Measurements from ENCODE around the gene DLST. TPM values are rescaled to one million over a fixed set of nuclear protein-coding genes. Genes with fewer than 3 reads are reported as not detected.

The DLST gene
- total RNA-seq, 1 experiment from 2014 or later, result 112 TPM

DNA sequence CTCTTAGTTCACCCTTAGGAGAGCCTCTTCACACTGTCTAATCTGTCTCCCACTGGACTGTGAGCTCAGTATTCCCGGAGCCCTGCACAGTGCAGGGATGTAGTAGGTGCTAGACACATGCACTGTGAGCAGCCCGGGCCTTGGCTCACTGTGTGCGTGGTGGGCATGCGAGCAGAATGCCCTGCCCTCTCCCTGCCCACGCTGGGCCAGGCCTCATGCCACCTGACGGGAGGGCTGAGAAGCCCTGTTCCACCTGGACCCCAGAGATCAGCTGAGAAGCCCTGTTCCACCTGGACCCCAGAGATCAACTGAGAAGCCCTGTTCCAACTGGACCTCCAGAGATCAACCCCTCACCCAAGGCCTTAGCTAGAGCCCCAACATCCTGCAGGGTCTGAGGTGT lies 30.4 kb downstream of the DLST start (continued):
- TF ChIP-seq, protein P1, sequence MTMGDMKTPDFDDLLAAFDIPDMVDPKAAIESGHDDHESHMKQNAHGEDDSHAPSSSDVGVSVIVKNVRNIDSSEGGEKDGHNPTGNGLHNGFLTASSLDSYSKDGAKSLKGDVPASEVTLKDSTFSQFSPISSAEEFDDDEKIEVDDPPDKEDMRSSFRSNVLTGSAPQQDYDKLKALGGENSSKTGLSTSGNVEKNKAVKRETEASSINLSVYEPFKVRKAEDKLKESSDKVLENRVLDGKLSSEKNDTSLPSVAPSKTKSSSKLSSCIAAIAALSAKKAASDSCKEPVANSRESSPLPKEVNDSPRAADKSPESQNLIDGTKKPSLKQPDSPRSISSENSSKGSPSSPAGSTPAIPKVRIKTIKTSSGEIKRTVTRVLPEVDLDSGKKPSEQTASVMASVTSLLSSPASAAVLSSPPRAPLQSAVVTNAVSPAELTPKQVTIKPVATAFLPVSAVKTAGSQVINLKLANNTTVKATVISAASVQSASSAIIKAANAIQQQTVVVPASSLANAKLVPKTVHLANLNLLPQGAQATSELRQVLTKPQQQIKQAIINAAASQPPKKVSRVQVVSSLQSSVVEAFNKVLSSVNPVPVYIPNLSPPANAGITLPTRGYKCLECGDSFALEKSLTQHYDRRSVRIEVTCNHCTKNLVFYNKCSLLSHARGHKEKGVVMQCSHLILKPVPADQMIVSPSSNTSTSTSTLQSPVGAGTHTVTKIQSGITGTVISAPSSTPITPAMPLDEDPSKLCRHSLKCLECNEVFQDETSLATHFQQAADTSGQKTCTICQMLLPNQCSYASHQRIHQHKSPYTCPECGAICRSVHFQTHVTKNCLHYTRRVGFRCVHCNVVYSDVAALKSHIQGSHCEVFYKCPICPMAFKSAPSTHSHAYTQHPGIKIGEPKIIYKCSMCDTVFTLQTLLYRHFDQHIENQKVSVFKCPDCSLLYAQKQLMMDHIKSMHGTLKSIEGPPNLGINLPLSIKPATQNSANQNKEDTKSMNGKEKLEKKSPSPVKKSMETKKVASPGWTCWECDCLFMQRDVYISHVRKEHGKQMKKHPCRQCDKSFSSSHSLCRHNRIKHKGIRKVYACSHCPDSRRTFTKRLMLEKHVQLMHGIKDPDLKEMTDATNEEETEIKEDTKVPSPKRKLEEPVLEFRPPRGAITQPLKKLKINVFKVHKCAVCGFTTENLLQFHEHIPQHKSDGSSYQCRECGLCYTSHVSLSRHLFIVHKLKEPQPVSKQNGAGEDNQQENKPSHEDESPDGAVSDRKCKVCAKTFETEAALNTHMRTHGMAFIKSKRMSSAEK (CRISPR knock-in tag; IDR thresholded peaks at IDR 0.05; ENCODE audit: borderline replicate concordance), result no peak
- no peak for TF ChIP-seq HMGA2 (CRISPR knock-in tag; IDR thresholded peaks at IDR 0.05)
- TF ChIP-seq, protein P2, sequence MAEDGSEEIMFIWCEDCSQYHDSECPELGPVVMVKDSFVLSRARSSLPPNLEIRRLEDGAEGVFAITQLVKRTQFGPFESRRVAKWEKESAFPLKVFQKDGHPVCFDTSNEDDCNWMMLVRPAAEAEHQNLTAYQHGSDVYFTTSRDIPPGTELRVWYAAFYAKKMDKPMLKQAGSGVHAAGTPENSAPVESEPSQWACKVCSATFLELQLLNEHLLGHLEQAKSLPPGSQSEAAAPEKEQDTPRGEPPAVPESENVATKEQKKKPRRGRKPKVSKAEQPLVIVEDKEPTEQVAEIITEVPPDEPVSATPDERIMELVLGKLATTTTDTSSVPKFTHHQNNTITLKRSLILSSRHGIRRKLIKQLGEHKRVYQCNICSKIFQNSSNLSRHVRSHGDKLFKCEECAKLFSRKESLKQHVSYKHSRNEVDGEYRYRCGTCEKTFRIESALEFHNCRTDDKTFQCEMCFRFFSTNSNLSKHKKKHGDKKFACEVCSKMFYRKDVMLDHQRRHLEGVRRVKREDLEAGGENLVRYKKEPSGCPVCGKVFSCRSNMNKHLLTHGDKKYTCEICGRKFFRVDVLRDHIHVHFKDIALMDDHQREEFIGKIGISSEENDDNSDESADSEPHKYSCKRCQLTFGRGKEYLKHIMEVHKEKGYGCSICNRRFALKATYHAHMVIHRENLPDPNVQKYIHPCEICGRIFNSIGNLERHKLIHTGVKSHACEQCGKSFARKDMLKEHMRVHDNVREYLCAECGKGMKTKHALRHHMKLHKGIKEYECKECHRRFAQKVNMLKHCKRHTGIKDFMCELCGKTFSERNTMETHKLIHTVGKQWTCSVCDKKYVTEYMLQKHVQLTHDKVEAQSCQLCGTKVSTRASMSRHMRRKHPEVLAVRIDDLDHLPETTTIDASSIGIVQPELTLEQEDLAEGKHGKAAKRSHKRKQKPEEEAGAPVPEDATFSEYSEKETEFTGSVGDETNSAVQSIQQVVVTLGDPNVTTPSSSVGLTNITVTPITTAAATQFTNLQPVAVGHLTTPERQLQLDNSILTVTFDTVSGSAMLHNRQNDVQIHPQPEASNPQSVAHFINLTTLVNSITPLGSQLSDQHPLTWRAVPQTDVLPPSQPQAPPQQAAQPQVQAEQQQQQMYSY (CRISPR knock-in tag; IDR thresholded peaks at IDR 0.05), result no peak

DNA sequence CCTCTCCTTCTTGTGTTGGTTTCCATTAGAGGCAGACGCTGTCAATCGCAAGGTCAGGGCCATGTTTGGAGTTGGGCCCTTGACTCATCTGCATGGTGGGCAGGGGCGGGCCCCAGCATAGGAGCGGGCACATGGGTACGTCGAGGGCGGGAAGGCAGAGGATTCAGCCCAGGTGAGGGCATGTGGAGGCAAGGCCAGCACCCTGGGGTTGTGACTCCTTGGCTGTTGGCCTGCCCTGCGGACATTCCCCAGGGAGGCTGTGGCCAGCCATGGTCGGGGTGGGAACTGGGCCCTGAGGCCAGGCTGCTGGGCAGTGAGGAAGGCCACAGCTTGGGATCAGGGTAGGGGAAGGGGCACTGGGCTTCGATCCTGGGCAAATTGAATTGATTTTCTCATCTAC lies 31.1 kb downstream of the DLST start:
- ATAC-seq (no peak), DNase-seq (ENCODE audit: low spot score) (no peak)
- Mint-ChIP-seq H3K27ac (no peak overlapping the region), H3K4me3 (no peak overlapping the region), H3K9me3 (no peaks in the 10 kb centered on the region), H3K36me3 (no peaks in the 10 kb centered on the region), H3K4me1 (peaks cover 6% of the 10 kb centered on the region), H3K27me3 (ENCODE audit: low read depth) (no peaks in the 10 kb centered on the region)
- TF ChIP-seq, protein P3, sequence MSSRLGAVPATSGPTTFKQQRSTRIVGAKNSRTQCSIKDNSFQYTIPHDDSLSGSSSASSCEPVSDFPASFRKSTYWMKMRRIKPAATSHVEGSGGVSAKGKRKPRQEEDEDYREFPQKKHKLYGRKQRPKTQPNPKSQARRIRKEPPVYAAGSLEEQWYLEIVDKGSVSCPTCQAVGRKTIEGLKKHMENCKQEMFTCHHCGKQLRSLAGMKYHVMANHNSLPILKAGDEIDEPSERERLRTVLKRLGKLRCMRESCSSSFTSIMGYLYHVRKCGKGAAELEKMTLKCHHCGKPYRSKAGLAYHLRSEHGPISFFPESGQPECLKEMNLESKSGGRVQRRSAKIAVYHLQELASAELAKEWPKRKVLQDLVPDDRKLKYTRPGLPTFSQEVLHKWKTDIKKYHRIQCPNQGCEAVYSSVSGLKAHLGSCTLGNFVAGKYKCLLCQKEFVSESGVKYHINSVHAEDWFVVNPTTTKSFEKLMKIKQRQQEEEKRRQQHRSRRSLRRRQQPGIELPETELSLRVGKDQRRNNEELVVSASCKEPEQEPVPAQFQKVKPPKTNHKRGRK (CRISPR knock-in tag; IDR thresholded peaks at IDR 0.05; ENCODE audit: borderline replicate concordance), result no peak
- TF ChIP-seq FOXJ3 (CRISPR knock-in tag; IDR thresholded peaks at IDR 0.05; ENCODE audit: borderline replicate concordance) (no peak), RELA (CRISPR knock-in tag; IDR thresholded peaks at IDR 0.05; ENCODE audit: borderline replicate concordance) (0 out of 2 replicates have a peak, but pooled peaks have one; percentile 33)
- TF ChIP-seq, protein P4, sequence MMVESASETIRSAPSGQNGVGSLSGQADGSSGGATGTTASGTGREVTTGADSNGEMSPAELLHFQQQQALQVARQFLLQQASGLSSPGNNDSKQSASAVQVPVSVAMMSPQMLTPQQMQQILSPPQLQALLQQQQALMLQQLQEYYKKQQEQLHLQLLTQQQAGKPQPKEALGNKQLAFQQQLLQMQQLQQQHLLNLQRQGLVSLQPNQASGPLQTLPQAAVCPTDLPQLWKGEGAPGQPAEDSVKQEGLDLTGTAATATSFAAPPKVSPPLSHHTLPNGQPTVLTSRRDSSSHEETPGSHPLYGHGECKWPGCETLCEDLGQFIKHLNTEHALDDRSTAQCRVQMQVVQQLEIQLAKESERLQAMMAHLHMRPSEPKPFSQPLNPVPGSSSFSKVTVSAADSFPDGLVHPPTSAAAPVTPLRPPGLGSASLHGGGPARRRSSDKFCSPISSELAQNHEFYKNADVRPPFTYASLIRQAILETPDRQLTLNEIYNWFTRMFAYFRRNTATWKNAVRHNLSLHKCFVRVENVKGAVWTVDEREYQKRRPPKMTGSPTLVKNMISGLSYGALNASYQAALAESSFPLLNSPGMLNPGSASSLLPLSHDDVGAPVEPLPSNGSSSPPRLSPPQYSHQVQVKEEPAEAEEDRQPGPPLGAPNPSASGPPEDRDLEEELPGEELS (CRISPR knock-in tag; IDR thresholded peaks at IDR 0.05), result no peak
- CTCF ChIA-PET, result interaction anchor here (1.6 to 2.4 kb wide), 2 partner anchors 32 to 151 kb away, joined by 4 to 5 read pairs; partner anchors contain the start of gene ACYP1
- POLR2A ChIA-PET, result no interaction called here

DNA sequence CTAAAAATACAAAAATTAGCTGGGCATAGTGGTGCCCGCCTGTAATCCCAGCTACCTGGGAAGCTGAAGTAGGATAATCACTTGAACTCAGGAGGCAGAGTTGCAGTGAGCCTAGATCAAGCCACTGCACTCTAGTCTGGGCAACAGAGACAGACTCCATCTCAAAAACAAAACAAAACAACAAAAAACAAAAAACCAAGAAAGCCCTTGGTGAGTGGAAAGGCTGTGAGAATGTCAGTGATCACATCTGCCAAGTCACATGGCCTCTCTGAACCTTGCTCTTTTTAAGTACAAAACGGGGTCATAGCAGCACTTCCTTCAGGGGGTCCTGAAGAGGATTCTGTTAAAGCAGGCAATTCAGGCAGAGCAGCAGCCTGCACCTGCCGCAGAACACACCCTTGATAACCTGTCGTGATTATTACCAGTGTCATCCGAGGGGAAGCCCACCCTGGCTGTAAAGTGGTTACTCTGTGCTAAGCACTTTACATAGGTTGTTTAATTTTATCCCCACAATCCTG lies 31.7 kb downstream of the DLST start:
- DNase-seq (ENCODE audit: low spot score) (no peak), ATAC-seq (no peak)
- CTCF ChIA-PET, result no interaction called here
- no peak overlapping the region for H3K27ac Mint-ChIP-seq
- no peaks in the 10 kb centered on the region for H3K27me3 Mint-ChIP-seq (ENCODE audit: low read depth)
- H3K9me3 Mint-ChIP-seq, result no peaks in the 10 kb centered on the region
- peaks cover 6% of the 10 kb centered on the region for H3K4me1 Mint-ChIP-seq
- H3K36me3 Mint-ChIP-seq, result no peaks in the 10 kb centered on the region
- H3K4me3 Mint-ChIP-seq, result no peak overlapping the region
- POLR2A ChIA-PET, result no interaction called here
- TF ChIP-seq, protein P5, sequence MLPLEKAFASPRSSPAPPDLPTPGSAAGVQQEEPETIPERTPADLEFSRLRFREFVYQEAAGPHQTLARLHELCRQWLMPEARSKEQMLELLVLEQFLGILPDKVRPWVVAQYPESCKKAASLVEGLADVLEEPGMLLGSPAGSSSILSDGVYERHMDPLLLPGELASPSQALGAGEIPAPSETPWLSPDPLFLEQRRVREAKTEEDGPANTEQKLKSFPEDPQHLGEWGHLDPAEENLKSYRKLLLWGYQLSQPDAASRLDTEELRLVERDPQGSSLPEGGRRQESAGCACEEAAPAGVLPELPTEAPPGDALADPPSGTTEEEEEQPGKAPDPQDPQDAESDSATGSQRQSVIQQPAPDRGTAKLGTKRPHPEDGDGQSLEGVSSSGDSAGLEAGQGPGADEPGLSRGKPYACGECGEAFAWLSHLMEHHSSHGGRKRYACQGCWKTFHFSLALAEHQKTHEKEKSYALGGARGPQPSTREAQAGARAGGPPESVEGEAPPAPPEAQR (CRISPR knock-in tag; IDR thresholded peaks at IDR 0.05), result no peak
- TF ChIP-seq OVOL2 (CRISPR knock-in tag; IDR thresholded peaks at IDR 0.05; ENCODE audit: borderline replicate concordance) (no peak), ZNF232 (CRISPR knock-in tag; IDR thresholded peaks at IDR 0.05) (no peak), GABPB1 (CRISPR knock-in tag; IDR thresholded peaks at IDR 0.05) (no peak), ZNF121 (CRISPR knock-in tag; IDR thresholded peaks at IDR 0.05) (no peak), TP53 (CRISPR knock-in tag; IDR thresholded peaks at IDR 0.05) (no peak), ZBTB21 (CRISPR knock-in tag; IDR thresholded peaks at IDR 0.05; ENCODE audit: borderline replicate concordance) (no peak)
- TF ChIP-seq, protein P6, sequence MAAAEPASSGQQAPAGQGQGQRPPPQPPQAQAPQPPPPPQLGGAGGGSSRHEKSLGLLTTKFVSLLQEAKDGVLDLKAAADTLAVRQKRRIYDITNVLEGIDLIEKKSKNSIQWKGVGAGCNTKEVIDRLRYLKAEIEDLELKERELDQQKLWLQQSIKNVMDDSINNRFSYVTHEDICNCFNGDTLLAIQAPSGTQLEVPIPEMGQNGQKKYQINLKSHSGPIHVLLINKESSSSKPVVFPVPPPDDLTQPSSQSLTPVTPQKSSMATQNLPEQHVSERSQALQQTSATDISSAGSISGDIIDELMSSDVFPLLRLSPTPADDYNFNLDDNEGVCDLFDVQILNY (CRISPR knock-in tag; IDR thresholded peaks at IDR 0.05), result no peak
- TF ChIP-seq, protein P7, sequence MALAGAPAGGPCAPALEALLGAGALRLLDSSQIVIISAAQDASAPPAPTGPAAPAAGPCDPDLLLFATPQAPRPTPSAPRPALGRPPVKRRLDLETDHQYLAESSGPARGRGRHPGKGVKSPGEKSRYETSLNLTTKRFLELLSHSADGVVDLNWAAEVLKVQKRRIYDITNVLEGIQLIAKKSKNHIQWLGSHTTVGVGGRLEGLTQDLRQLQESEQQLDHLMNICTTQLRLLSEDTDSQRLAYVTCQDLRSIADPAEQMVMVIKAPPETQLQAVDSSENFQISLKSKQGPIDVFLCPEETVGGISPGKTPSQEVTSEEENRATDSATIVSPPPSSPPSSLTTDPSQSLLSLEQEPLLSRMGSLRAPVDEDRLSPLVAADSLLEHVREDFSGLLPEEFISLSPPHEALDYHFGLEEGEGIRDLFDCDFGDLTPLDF (CRISPR knock-in tag; IDR thresholded peaks at IDR 0.05), result no peak
- TF ChIP-seq, protein P8, sequence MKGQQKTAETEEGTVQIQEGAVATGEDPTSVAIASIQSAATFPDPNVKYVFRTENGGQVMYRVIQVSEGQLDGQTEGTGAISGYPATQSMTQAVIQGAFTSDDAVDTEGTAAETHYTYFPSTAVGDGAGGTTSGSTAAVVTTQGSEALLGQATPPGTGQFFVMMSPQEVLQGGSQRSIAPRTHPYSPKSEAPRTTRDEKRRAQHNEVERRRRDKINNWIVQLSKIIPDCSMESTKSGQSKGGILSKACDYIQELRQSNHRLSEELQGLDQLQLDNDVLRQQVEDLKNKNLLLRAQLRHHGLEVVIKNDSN (CRISPR knock-in tag; IDR thresholded peaks at IDR 0.05), result no peak
